ENCODE data around the gene FBXL13. TPM values are rescaled to one million over a fixed set of nuclear protein-coding genes. Genes with fewer than 3 reads are reported as not detected.
"Not testable (repeated sequence)": the region's sequence is repeated elsewhere in the genome, so short reads cannot be mapped to it uniquely, and the experiment has no call there.

Gene FBXL13
- total RNA-seq, 2 experiments from 2014 or later, result 1.6 to 2.0 TPM

GRCh38 chr7:103097041-103097440 lies 22.4 kb upstream of the FBXL13 start:
- Histone ChIP-seq H3K9me3 (ENCODE audit: low read length) (no peaks in the 10 kb centered on the region), H3K9me2 (ENCODE audit: insufficient read depth, low read length) (no peaks in the 10 kb centered on the region), H3K4me2 (ENCODE audit: low read length) (no peak overlapping the region), H2AFZ (ENCODE audit: low read length) (no peak overlapping the region), H4K20me1 (ENCODE audit: insufficient read depth, low read length) (0 out of 2 replicates have a peak, but pooled peaks cover 2% of the 10 kb centered on the region), H3K36me3 (ENCODE audit: insufficient read depth, low read length) (peaks cover 78% of the 10 kb centered on the region), H3K27ac (ENCODE audit: low read depth, low read length, poor library complexity, severe bottlenecking) (no peak overlapping the region), H3K79me2 (ENCODE audit: insufficient read depth, low read depth, low read length) (no peaks in the 10 kb centered on the region), H3K4me1 (ENCODE audit: insufficient read depth, low read length, poor library complexity, severe bottlenecking) (no peaks in the 10 kb centered on the region), H3K4me3 (ENCODE audit: low read depth, low read length, poor library complexity, severe bottlenecking) (no peak overlapping the region)
- ChIA-PET POLR2A (interaction anchor here (0.6 to 1.3 kb wide), 2 partner anchors 15 to 230 kb away, joined by 5 read pairs; no protein-coding TSS in a partner anchor), CTCF (ENCODE audit: unreplicated experiment) (no interaction called here)
- BruUV-seq (replicated peaks), result no TSS peak
- TF ChIP-seq EZH2phosphoT487 (IDR thresholded peaks at IDR 0.05; ENCODE audit: borderline replicate concordance, low read depth, low read length) (no peak), CTCF (conservative IDR thresholded peaks at IDR 0.05; ENCODE audit: low read length) (no peak)
- DNase-seq (ENCODE audit: low spot score), result no peak
- intact Hi-C loops (cut with micrococcal nuclease; ENCODE audit: unreplicated experiment), result no loop called here

- H3K79me2 ChIP-seq (ENCODE audit: insufficient read depth, low read depth, low read length); BruUV-seq (replicated peaks); H3K4me1 ChIP-seq (ENCODE audit: insufficient read depth, low read length, poor library complexity, severe bottlenecking); POLR2A ChIA-PET; H3K9me2 ChIP-seq (ENCODE audit: insufficient read depth, low read length); H3K4me3 ChIP-seq (ENCODE audit: low read depth, low read length, poor library complexity, severe bottlenecking); DNase-seq (ENCODE audit: low spot score); CTCF ChIA-PET (ENCODE audit: unreplicated experiment); H3K27ac ChIP-seq (ENCODE audit: low read depth, low read length, poor library complexity, severe bottlenecking); H2AFZ ChIP-seq (ENCODE audit: low read length); intact Hi-C loops (cut with micrococcal nuclease; ENCODE audit: unreplicated experiment); H3K9me3 ChIP-seq (ENCODE audit: low read length); H3K4me2 ChIP-seq (ENCODE audit: low read length); H4K20me1 ChIP-seq (ENCODE audit: insufficient read depth, low read length): not testable (repeated sequence)
- peaks cover 76% of the 10 kb centered on the region for H3K36me3 ChIP-seq (ENCODE audit: insufficient read depth, low read length)
These were observed 21.0 kb upstream of the FBXL13 start for GRCh38 chr7:103095558-103095957.

- BruUV-seq (replicated peaks), result no TSS peak
- Histone ChIP-seq H3K4me2 (ENCODE audit: low read length) (no peak overlapping the region), H4K20me1 (ENCODE audit: insufficient read depth, low read length) (no peaks in the 10 kb centered on the region), H3K9me2 (ENCODE audit: insufficient read depth, low read length) (no peaks in the 10 kb centered on the region), H3K4me3 (ENCODE audit: low read depth, low read length, poor library complexity, severe bottlenecking) (no peak overlapping the region), H3K27ac (ENCODE audit: low read depth, low read length, poor library complexity, severe bottlenecking) (no peak overlapping the region), H3K79me2 (ENCODE audit: insufficient read depth, low read depth, low read length) (no peaks in the 10 kb centered on the region), H3K36me3 (ENCODE audit: insufficient read depth, low read length) (peaks cover 79% of the 10 kb centered on the region), H3K4me1 (ENCODE audit: insufficient read depth, low read length, poor library complexity, severe bottlenecking) (no peaks in the 10 kb centered on the region), H3K9me3 (ENCODE audit: low read length) (no peaks in the 10 kb centered on the region), H2AFZ (ENCODE audit: low read length) (no peak overlapping the region)
- intact Hi-C loops (cut with micrococcal nuclease; ENCODE audit: unreplicated experiment), result no loop called here
- TF ChIP-seq EZH2phosphoT487 (IDR thresholded peaks at IDR 0.05; ENCODE audit: borderline replicate concordance, low read depth, low read length), result no peak
- TF ChIP-seq CTCF (conservative IDR thresholded peaks at IDR 0.05; ENCODE audit: low read length), result peak; percentile 57
- no peak for DNase-seq (ENCODE audit: low spot score)
- POLR2A ChIA-PET, result no interaction called here
- CTCF ChIA-PET (ENCODE audit: unreplicated experiment), result no interaction called here
These were observed 19.5 kb upstream of the FBXL13 start for GRCh38 chr7:103094102-103094501.

Measured in OCI-LY7 (cell line).